GM19395 (cell line): ENCODE results near the gene SMCO1.
"Not testable (repeated sequence)": the region's sequence is repeated elsewhere in the genome, so short reads cannot be mapped to it uniquely, and the experiment has no call there.

Experiments
- ATAC-seq: cut with Tn5 transposase; IDR thresholded peaks from one replicate; pipeline ENCODE4 v1.9.1; 2021; ENCODE audit warnings: mild to moderate bottlenecking, moderate library complexity; ENCODE audit not compliant: unreplicated experiment

The SMCO1 gene

GRCh38 chr3:196496183-196496582 is 19.0 kb downstream of the SMCO1 start:
- no peak for ATAC-seq

- no peak for ATAC-seq
These were observed 21.9 kb downstream of the SMCO1 start for GRCh38 chr3:196493292-196493691.

- no peak for ATAC-seq
These were observed 23.1 kb downstream of the SMCO1 start for GRCh38 chr3:196492080-196492479.

GRCh38 chr3:196489747-196490146 is 25.4 kb downstream of the SMCO1 start:
- ATAC-seq: no peak

GRCh38 chr3:196486263-196486662 is 28.9 kb downstream of the SMCO1 start:
- no peak for ATAC-seq

- ATAC-seq: no peak
These were observed 37.5 kb downstream of the SMCO1 start for GRCh38 chr3:196477678-196478077.

- ATAC-seq: no peak
These were observed 42.9 kb downstream of the SMCO1 start for GRCh38 chr3:196472286-196472685.

GRCh38 chr3:196471551-196471950 is 43.6 kb downstream of the SMCO1 start:
- no peak for ATAC-seq

GRCh38 chr3:196470182-196470581 is 45.0 kb downstream of the SMCO1 start:
- not testable (repeated sequence) for ATAC-seq

GRCh38 chr3:196463804-196464203 is 51.3 kb downstream of the SMCO1 start:
- ATAC-seq: no peak

- no peak for ATAC-seq
These were observed 51.7 kb downstream of the SMCO1 start for GRCh38 chr3:196463478-196463756.

- not testable (repeated sequence) for ATAC-seq
These were observed 52.3 kb downstream of the SMCO1 start for GRCh38 chr3:196462680-196463477.

GRCh38 chr3:196458063-196458462 is 57.1 kb downstream of the SMCO1 start:
- no peak for ATAC-seq

GRCh38 chr3:196457470-196457869 is 57.7 kb downstream of the SMCO1 start:
- ATAC-seq: not testable (repeated sequence)
